Non-pigmented ciliary epithelial cell (primary cell): ENCODE data around the gene CPVL.

ENCODE experiments used
- DNase-seq: peaks from one replicate; pipeline ENCODE4 v3.0.0-alpha.2; 2010; ENCODE audit warnings: low read depth

CPVL gene

GRCh38 chr7:29154076-29154475 lies 7.7 kb upstream of the CPVL start:
- DNase-seq, result no peak

- no peak for DNase-seq
Measured at GRCh38 chr7:29150856-29151255, 4.5 kb upstream of the CPVL start.

DNA sequence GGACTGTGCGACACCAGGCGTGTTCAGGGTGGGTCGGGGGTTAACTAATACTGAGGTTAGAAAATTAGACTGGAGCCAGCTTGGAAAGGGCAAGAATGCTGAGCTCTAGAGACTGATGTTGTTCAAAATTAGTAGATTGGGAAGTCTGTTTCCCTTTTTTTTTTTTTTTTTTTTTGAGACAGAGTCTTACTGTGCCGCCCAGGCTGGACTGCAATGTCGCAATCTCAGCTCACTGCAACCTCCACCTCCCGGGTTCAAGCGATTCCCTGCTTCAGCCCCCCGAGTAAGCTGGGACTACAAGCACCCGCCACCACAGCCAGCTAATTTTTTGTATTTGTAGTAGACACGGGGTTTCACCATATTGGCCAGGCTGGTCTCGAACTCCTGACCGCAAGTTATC lies 2.7 kb upstream of the CPVL start:
- no peak for DNase-seq

DNA sequence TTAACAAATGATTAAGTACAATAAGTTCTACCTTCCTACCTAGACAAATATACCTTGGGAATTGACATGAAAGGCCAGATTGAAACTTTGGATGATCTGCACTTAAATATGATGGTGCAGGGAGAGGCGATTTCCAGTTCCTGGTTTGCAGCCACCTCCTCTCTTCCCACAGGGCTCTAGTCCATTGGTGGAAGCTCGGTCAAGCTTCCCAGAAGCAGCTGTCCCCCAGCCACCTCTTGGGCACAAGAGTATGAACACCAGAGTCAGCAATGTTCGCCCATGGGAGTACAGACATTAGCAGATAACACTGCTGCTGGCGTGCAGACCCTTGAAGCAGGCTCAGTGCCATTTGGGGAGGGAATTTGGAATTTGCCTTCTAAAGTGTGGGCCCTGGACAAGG lies 1.5 kb upstream of the CPVL start:
- no peak for DNase-seq

DNA sequence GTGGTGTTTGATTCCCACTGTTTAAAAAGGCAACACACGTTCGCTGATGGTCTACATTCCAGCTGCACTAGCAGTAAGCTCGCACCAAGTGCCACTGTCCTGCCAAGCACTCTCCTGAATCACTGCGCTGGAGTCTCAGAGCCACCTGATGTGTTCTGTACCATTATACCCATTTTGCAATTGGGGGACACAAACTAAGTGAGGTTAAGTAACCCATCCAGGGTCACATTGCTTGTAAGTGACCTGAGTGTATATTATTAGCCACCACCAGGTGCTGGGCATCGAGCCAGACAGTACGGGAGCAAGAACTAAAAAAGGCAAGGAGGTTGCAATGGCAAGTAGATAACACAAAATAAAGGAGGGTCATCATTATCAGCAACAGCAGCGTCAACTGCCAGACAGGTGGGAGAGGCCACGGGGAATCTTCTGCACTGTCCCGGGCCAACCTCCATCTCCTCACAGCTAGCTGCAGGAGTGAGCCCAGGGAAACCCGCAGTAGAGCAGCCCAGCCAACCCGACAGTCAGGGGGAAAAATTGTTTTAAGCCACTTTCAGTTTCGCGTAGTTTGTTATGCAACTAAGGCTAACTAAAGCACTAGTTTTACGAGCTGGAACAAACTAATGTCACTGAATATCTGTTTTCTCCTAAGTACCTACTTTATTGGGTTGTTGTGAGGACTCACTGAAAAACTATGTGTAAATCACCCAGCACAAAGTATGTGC lies 712 bp upstream of the CPVL start:
- DNase-seq, result no peak

DNA sequence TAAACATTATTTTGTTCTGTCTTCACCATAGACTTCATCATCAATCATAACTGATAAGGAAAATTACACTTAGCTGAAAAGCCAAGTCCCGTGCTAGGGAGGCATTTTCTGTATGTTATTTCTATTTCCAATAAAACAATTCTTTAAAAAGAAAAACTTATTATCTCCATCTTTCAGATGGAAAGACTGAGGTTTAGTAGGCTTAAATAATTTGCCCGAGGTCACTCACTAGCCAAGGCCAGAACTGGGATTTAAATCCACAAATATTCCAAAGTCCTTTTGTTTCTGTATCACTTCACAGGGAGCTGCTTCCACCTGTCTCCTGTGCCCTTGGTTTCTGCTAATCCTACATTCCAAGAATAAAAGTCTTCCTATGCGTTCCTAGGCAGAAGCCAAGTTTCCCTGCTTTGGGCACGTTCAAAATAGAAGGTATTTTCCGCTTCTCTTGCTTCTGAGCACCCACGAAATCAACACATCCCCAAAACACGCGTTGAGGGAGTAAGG lies 732 bp downstream of the CPVL start:
- no peak for DNase-seq

DNA sequence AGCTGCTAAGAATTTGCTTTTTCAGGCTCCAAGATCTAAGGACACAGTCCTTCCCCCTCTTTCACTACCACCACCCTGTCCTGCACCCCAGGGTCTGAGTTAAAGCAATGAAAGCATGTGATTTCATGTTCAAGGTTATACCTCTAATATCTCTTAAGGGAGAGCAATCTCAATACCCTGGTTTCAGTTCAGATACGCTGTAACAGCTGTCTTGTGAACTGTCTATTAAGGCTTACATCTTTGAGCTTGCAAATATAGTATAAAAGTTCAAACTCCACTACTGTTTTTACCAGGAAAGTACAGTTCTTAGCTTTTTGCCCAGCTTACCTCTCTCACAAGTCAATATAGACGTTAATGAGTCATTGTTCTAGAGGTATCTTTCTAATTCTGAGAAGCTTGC lies 2.6 kb downstream of the CPVL start:
- no peak for DNase-seq

- no peak for DNase-seq
Measured at GRCh38 chr7:29142021-29142727, 4.2 kb downstream of the CPVL start.

DNA sequence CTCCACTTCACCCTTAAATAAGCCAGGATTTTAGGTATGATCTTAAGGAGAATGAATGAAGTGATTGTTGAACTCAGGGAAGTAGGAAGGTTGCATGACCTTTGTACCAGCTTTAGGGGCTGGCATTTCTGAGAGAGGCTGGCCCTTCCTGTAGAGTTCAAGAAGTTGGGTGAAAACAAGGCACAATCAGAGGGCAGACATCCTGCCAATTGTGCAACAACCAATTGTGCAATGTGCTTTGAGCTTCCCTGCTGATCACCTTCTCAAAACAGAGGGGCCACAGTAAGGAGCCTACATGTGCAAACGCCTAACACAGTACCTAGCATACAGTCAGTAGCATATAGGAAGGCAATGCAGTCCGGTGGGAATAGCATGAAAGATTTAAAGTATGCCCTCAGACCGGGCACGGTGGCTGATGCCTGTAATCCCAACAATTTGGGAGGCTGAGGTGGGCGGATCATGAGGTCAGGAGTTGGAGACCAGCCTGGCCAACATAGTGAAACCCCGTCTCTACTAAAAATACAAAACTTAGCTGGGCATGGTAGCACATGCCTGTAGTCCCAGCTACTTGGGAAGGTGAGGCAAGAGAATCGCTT lies 5.4 kb downstream of the CPVL start:
- no peak for DNase-seq

- DNase-seq, result no peak
Measured at GRCh38 chr7:29139796-29140195, 6.5 kb downstream of the CPVL start.

- DNase-seq, result no peak
Measured at GRCh38 chr7:29139191-29139590, 7.1 kb downstream of the CPVL start.

DNA sequence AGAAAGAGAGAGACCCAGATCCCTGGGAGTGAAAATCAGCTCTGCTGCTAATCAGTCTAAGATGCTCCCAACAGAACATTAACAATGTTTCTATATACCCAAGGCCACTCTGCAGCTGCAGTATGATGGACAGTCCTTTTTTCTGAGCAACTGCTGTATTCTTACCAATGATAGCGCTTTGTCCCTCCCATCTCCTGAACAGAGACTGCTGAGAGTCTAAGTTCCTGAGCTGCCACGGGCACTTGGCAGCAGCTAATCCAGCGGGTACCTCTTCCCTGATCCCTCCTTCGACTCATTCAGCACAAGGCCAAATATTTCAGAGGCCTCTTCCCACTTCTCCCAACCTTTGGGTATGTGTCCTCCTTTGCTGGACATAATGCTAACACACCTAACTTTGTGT lies 7.7 kb downstream of the CPVL start:
- DNase-seq, result no peak

DNA sequence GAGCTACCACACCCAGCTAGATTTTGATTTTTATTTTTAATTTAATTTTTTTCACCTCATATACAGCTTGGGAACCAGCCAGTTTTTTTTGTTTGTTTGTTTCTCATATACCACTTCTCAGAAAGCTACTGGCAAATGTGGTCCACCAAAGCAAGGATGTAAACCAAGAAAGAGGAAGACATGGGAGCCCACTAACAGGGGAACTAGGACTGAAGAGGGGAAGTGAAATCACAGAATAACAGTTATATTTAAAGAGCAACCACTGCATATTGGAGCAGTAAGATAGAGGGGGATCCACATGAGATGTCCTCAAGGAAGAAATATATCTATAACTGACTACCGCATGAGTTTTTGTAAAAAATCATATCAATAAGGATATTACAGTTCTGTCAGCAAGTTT lies 10.5 kb downstream of the CPVL start:
- DNase-seq, result no peak

GRCh38 chr7:29132980-29133379 lies 13.4 kb downstream of the CPVL start:
- no peak for DNase-seq

GRCh38 chr7:29131678-29132077 lies 14.7 kb downstream of the CPVL start:
- no peak for DNase-seq

GRCh38 chr7:29130096-29130495 lies 16.2 kb downstream of the CPVL start:
- no peak for DNase-seq

DNA sequence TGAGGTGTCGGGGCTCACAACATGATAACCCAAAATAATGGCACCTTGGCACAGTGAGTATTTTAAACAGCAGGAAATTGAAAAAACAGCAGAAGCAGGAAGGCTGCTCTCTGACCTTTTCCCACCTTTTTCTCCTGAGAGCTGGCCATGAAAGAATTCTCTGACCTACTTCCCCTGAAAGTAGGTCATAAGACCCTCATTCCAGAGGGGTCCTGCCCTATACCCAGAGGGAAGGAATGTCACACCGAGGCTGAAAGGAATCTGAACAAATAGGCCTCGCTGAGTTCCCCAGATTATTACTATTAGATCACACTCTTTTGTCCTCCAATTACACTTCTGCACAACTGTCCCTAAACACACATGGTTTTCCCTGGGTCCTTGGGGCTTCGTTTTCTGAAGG lies 18.8 kb downstream of the CPVL start:
- DNase-seq, result no peak

DNA sequence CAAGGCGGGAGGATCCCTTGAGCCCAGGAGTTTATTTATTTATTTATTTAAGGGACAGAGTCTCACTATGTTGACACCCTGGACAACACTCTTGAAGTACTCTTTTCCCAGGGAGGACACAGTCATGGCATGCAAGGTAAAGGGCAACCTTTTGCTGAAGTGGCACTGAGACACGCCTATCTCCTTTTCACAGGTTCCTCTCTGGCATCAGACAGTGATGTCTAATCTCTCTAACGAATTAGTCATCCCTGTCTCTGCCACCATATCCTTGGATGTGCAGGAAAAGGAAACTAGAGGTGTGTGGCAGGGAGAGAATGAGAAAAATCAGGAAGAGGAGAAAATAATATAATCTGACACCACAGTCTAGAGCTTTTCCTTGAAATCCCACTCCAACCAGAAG lies 19.5 kb downstream of the CPVL start:
- no peak for DNase-seq

DNA sequence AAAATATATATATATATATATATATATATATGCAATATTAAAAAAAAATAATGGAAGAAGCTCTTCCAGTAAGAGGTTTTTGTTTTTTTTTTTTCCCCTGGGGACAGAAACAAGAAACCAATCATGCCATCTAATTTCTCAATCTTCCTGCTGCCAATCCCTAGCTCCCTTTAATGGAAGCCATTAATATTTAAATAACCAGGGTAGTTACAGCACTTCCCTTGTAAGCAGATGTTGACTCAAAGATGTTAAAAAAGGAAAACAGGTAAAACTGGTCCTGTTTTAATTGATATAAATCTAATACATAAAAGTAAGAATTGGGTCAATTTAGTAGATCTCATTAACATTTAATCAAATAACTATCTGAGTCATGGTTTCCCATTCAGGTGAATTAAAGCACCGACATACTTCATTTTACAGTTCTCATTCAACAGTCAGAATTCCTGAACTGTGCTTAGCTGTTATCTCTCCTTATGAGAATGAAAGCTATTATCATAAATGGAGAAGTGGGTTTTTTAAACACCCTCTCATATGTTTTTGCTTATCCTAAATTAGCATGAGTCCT lies 22.6 kb downstream of the CPVL start:
- DNase-seq, result no peak

DNA sequence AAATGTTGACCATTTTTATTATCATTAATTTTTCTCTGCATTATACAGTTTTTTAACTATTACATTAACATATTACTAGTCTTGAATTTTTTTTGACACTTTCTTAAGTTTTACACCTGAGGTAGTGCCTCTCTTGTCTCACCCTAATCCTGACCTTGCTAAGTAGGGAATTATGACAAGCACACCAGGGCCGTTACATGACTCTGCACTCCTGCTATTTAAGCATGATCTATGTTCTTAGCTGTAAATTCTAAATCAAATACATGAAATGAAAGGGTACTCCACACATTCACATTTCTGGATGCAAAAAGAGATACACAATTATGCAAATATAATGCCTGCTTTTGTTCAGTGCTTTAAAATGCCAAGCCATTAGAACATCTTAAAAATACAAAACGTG lies 23.6 kb downstream of the CPVL start:
- DNase-seq, result no peak

DNA sequence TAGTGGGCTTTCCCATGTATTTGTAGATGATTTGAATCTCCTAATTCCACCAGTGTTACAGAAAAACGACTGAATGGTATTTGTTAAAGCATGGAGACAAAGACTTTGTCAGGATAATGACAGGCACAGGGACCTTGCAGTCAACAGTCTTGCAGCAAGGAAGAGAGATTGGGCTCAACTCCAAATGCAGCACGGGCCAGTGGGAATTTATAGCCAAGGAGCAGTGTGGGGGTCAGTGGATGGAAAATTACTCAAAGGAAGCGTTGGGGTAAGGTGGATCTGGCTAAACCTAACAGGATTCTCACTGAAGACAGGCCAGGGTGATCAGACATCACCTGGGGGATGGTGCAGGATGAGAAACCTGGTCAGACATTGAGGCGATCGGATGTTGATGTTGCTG lies 24.3 kb downstream of the CPVL start:
- DNase-seq, result no peak

- DNase-seq, result no peak
Measured at GRCh38 chr7:29120955-29121354, 25.4 kb downstream of the CPVL start.

- DNase-seq, result no peak
Measured at GRCh38 chr7:29119538-29119937, 26.8 kb downstream of the CPVL start.
